GM12891 (cell line): ENCODE data around the gene SND1.

Experiments
- POLR2A ChIP-seq: IDR thresholded peaks from 2 replicates; pipeline ENCODE4 v1.6.1; 2011; ENCODE audit warnings: low read depth, low read length, control low read depth
- POLR2AphosphoS5 ChIP-seq: IDR thresholded peaks from 2 replicates; pipeline ENCODE4 v1.6.1; 2011; ENCODE audit warnings: low read depth, low read length, control low read depth

DNA sequence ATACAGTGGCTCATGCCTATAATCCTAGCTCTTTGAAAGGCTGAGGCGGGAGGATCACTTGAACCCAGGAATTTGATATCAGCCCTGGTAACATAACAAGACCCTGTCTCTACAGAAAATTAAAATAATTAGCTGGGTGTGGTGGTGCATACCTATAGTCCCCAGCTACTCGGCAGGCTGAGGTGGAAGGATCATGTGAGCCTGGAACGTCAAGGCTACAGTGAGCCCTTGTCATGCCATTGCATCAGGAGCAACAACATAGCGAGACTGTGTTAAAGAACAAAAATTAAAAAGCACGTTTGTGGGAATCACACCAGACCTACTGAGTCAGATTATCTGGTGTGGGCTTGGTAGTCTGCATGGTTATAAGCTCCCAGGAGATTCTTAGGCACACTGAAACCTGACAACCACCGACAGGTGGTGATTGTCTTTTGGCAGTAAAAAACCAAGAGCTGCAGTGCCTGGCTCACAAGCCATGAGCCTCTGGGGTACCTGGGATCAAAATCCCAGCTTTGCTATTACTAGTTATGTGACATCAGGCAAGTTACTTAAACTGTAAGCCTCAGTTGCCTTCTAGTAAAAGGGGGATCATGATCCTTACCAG, 146.9 kb downstream of the SND1 start:
- TF ChIP-seq POLR2A = no peak
- no peak for TF ChIP-seq POLR2AphosphoS5
